ENCODE data around the gene PRMT9.

PRMT9 gene

GRCh38 chr4:147626903-147627302, 57.1 kb downstream of the PRMT9 start:
- Histone ChIP-seq H4K91ac (ENCODE audit: low read length) (no peak overlapping the region), H3K4ac (ENCODE audit: low read depth in 1 of 2, low read length in 2 of 2) (no peak overlapping the region), H3K9ac (ENCODE audit: low read length) (no peak overlapping the region), H3K27me3 (ENCODE audit: control insufficient read depth in 1 of 2, insufficient read depth in 1 of 2, low read length in 2 of 2) (no peaks in the 10 kb centered on the region), H3K9me3 (ENCODE audit: control insufficient read depth, low read length) (no peaks in the 10 kb centered on the region), H2BK5ac (ENCODE audit: low read depth, low read length, poor library complexity, severe bottlenecking) (no peak overlapping the region), H3K4me3 (ENCODE audit: insufficient read depth in 1 of 2, low read depth in 1 of 2, low read length in 2 of 2) (no peak overlapping the region), H3K4me2 (ENCODE audit: low read length, poor library complexity, severe bottlenecking) (no peak overlapping the region), H3K23ac (ENCODE audit: low read length in 2 of 2) (no peak overlapping the region), H3K18ac (ENCODE audit: low read depth in 1 of 2, low read length in 2 of 2) (no peak overlapping the region), H2BK12ac (ENCODE audit: low read length in 2 of 2) (no peak overlapping the region), H2AFZ (ENCODE audit: low read depth, low read length) (no peak overlapping the region), H2AK5ac (ENCODE audit: low read length, severe bottlenecking) (no peak overlapping the region), H3K36me3 (ENCODE audit: control insufficient read depth in 1 of 2, insufficient read depth in 2 of 2, low read depth in 1 of 2, low read length in 2 of 2) (peaks cover 22 to 91% of the 10 kb centered on the region in 2 experiments), H3K79me1 (replicated peaks; ENCODE audit: low read length, poor library complexity, severe bottlenecking) (peaks cover 16% of the 10 kb centered on the region), H2BK15ac (ENCODE audit: low read depth, poor library complexity, severe bottlenecking) (no peak overlapping the region), H2BK120ac (ENCODE audit: low read depth, low read length) (no peak overlapping the region), H3K4me1 (ENCODE audit: control insufficient read depth, insufficient read depth, low read depth, low read length) (no peaks in the 10 kb centered on the region), H3K27ac (ENCODE audit: low read length, poor library complexity, severe bottlenecking) (no peak overlapping the region), H3K14ac (ENCODE audit: low read length in 2 of 2) (no peak overlapping the region), H4K8ac (ENCODE audit: low read length) (no peak overlapping the region)
- over 99% methylated on average over 4 of the region's 4 CpGs for WGBS
- no peak for DNase-seq

DNA sequence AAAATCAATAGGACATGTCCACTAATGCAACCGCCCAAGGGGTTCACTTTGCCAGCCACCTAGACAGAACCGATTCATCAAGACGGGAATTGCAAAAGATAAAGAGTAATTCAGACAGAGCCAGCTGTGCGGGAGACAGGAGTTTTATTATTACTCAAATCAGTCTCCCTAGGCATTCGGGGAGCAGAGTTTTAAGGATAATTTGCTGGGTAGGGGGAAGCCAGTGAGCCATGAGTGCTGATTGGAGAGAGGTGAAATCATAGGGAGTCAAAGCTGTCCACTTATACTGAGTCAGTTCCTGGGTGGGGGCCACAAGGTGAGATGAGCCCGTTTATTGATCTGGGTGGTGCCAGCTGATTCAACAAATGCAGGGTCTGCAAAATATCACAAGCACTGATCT, 58.2 kb downstream of the PRMT9 start:
- Histone ChIP-seq H3K18ac (ENCODE audit: low read depth in 1 of 2, low read length in 2 of 2) (no peak overlapping the region), H3K9ac (ENCODE audit: low read length) (no peak overlapping the region), H3K23ac (ENCODE audit: low read length in 2 of 2) (no peak overlapping the region), H2AK5ac (ENCODE audit: low read length, severe bottlenecking) (no peak overlapping the region), H2BK15ac (ENCODE audit: low read depth, poor library complexity, severe bottlenecking) (no peak overlapping the region), H3K4me3 (ENCODE audit: insufficient read depth in 1 of 2, low read depth in 1 of 2, low read length in 2 of 2) (no peak overlapping the region), H3K36me3 (ENCODE audit: control insufficient read depth in 1 of 2, insufficient read depth in 2 of 2, low read depth in 1 of 2, low read length in 2 of 2) (peaks cover 20 to 83% of the 10 kb centered on the region in 2 experiments), H3K27ac (ENCODE audit: low read length, poor library complexity, severe bottlenecking) (no peak overlapping the region), H2AFZ (ENCODE audit: low read depth, low read length) (no peak overlapping the region), H2BK5ac (ENCODE audit: low read depth, low read length, poor library complexity, severe bottlenecking) (no peak overlapping the region), H4K91ac (ENCODE audit: low read length) (no peak overlapping the region), H4K8ac (ENCODE audit: low read length) (no peak overlapping the region), H3K4me1 (ENCODE audit: control insufficient read depth, insufficient read depth, low read depth, low read length) (no peaks in the 10 kb centered on the region), H3K27me3 (ENCODE audit: control insufficient read depth in 1 of 2, insufficient read depth in 1 of 2, low read length in 2 of 2) (no peaks in the 10 kb centered on the region), H3K14ac (ENCODE audit: low read length in 2 of 2) (no peak overlapping the region), H2BK12ac (ENCODE audit: low read length in 2 of 2) (no peak overlapping the region), H3K4me2 (ENCODE audit: low read length, poor library complexity, severe bottlenecking) (no peak overlapping the region), H3K79me1 (replicated peaks; ENCODE audit: low read length, poor library complexity, severe bottlenecking) (peaks cover 19% of the 10 kb centered on the region), H3K9me3 (ENCODE audit: control insufficient read depth, low read length) (no peaks in the 10 kb centered on the region), H2BK120ac (ENCODE audit: low read depth, low read length) (no peak overlapping the region), H3K4ac (ENCODE audit: low read depth in 1 of 2, low read length in 2 of 2) (no peak overlapping the region)
- 90% methylated on average over 6 of the region's 6 CpGs for WGBS
- DNase-seq: no peak

DNA sequence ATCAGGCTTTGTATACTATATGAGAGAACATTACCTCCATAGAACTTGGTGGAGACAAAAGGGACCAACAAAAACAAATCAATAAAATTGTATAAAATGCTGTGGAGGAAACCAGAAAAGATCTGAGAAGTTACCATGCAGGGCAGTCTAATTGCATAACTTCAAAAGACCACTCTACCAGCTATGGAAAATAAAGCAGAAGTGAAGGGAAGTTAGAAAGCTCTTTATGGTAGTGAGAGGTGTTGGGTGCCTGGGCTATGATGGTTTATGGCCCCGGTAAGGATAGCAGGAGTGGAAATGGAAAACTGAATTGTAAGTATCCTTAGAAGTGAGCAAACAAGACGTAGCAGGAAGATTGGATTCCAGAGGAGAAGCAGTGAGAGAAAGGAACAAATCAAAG, 63.6 kb downstream of the PRMT9 start:
- WGBS: 84% methylated on average over 2 of the region's 2 CpGs
- H3K27me3 ChIP-seq (ENCODE audit: control insufficient read depth in 1 of 2, insufficient read depth in 1 of 2, low read length in 2 of 2): no peaks in the 10 kb centered on the region

DNA sequence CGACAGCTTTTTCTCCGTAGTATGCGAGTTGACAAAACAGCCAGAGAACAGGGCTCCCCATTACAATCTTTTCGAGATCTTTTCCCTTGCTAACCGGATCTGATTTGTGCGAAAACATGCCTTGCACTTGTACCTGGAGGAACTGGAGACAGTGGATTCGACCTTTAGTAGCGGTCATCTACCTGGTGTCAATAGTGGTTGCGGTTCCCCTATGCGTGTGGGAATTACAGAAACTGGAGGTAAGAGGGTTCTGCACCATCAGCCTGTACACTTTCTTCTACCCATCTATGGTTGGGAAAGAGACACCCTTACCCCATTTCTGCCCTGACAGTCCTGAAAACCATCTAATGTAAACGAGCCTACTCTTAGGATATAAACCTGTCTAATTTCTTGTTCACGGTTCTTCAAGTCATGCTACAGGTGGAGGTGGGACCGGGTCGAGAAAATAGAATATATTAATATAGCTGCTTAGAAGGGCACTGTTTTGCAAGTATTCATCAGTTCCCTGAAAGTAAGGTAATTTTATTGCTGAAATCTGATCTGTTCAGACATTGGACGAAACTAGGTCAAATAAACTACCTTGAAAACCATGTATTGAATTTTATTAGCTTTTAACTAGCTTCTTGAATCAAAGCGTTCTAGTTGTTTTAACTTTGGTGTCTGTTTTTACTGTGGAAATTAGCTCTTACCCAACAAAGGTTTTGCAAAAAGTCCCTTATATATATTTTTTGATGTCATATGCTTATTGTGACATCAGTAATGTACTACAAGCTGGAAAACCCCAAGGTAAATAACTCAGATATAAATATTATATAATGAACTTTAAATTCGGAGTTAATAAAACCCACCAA, 65.9 kb downstream of the PRMT9 start:
- H2BK12ac ChIP-seq (ENCODE audit: low read length in 2 of 2): no peak overlapping the region
- H2AFZ ChIP-seq (ENCODE audit: low read depth, low read length): no peak overlapping the region
- peaks cover 11% of the 10 kb centered on the region for H3K79me1 ChIP-seq (replicated peaks; ENCODE audit: low read length, poor library complexity, severe bottlenecking)
- H4K91ac ChIP-seq (ENCODE audit: low read length): no peak overlapping the region
- no peak for DNase-seq
- H3K9me3 ChIP-seq (ENCODE audit: control insufficient read depth, low read length): no peaks in the 10 kb centered on the region
- no peaks in the 10 kb centered on the region for H3K27me3 ChIP-seq (ENCODE audit: control insufficient read depth in 1 of 2, insufficient read depth in 1 of 2, low read length in 2 of 2)
- no peak overlapping the region for H4K8ac ChIP-seq (ENCODE audit: low read length)
- H2AK5ac ChIP-seq (ENCODE audit: low read length, severe bottlenecking): no peak overlapping the region
- peak overlapping the region; percentile 81 for H3K4me2 ChIP-seq (ENCODE audit: low read length, poor library complexity, severe bottlenecking)
- H2BK15ac ChIP-seq (ENCODE audit: low read depth, poor library complexity, severe bottlenecking): no peak overlapping the region
- peak overlapping the region; percentile 88 for H3K27ac ChIP-seq (ENCODE audit: low read length, poor library complexity, severe bottlenecking)
- H3K4me1 ChIP-seq (ENCODE audit: control insufficient read depth, insufficient read depth, low read depth, low read length): peaks cover 6% of the 10 kb centered on the region
- H3K14ac ChIP-seq (ENCODE audit: low read length in 2 of 2): no peak overlapping the region
- 14% methylated on average over 13 of the region's 17 CpGs for WGBS
- H3K4me3 ChIP-seq (ENCODE audit: insufficient read depth in 1 of 2, low read depth in 1 of 2, low read length in 2 of 2): peak overlapping the region; percentile 73 to 98
- H2BK5ac ChIP-seq (ENCODE audit: low read depth, low read length, poor library complexity, severe bottlenecking): no peak overlapping the region
- peak overlapping the region in 1 of 2 experiments; percentile 24 for H3K23ac ChIP-seq (ENCODE audit: low read length in 2 of 2)
- H3K36me3 ChIP-seq (ENCODE audit: control insufficient read depth in 1 of 2, insufficient read depth in 2 of 2, low read depth in 1 of 2, low read length in 2 of 2): peaks cover 5 to 22% of the 10 kb centered on the region in 2 experiments
- peak overlapping the region in 1 of 2 experiments; percentile 62 for H3K18ac ChIP-seq (ENCODE audit: low read depth in 1 of 2, low read length in 2 of 2)
- H2BK120ac ChIP-seq (ENCODE audit: low read depth, low read length): no peak overlapping the region
- H3K9ac ChIP-seq (ENCODE audit: low read length): peak overlapping the region; percentile 94
- peak overlapping the region in 1 of 2 experiments; percentile 65 for H3K4ac ChIP-seq (ENCODE audit: low read depth in 1 of 2, low read length in 2 of 2)

More for the DNA sequence above, 63.6 kb downstream of the PRMT9 start:
- Histone ChIP-seq H2BK15ac (ENCODE audit: low read depth, poor library complexity, severe bottlenecking) (no peak overlapping the region), H3K9ac (ENCODE audit: low read length) (no peak overlapping the region), H3K4me3 (ENCODE audit: insufficient read depth in 1 of 2, low read depth in 1 of 2, low read length in 2 of 2) (no peak overlapping the region), H4K8ac (ENCODE audit: low read length) (no peak overlapping the region), H2AK5ac (ENCODE audit: low read length, severe bottlenecking) (no peak overlapping the region), H2BK12ac (ENCODE audit: low read length in 2 of 2) (no peak overlapping the region), H2AFZ (ENCODE audit: low read depth, low read length) (no peak overlapping the region), H3K4me2 (ENCODE audit: low read length, poor library complexity, severe bottlenecking) (no peak overlapping the region), H3K27ac (ENCODE audit: low read length, poor library complexity, severe bottlenecking) (no peak overlapping the region), H3K14ac (ENCODE audit: low read length in 2 of 2) (no peak overlapping the region), H3K18ac (ENCODE audit: low read depth in 1 of 2, low read length in 2 of 2) (no peak overlapping the region), H2BK5ac (ENCODE audit: low read depth, low read length, poor library complexity, severe bottlenecking) (no peak overlapping the region), H3K79me1 (replicated peaks; ENCODE audit: low read length, poor library complexity, severe bottlenecking) (peaks cover 13% of the 10 kb centered on the region), H3K23ac (ENCODE audit: low read length in 2 of 2) (no peak overlapping the region), H3K9me3 (ENCODE audit: control insufficient read depth, low read length) (no peaks in the 10 kb centered on the region), H2BK120ac (ENCODE audit: low read depth, low read length) (no peak overlapping the region), H4K91ac (ENCODE audit: low read length) (no peak overlapping the region), H3K4ac (ENCODE audit: low read depth in 1 of 2, low read length in 2 of 2) (no peak overlapping the region), H3K4me1 (ENCODE audit: control insufficient read depth, insufficient read depth, low read depth, low read length) (peaks cover 6% of the 10 kb centered on the region), H3K36me3 (ENCODE audit: control insufficient read depth in 1 of 2, insufficient read depth in 2 of 2, low read depth in 1 of 2, low read length in 2 of 2) (peaks cover 6 to 38% of the 10 kb centered on the region in 2 experiments)
- DNase-seq: no peak

Measured in mesenchymal stem cell (in vitro differentiated cells and primary cell).